HG03571 (cell line): ENCODE data around the gene OSBP2.

ENCODE experiments used
- ATAC-seq: cut with Tn5 transposase; IDR thresholded peaks from one replicate; pipeline ENCODE4 v1.9.1; 2021; ENCODE audit not compliant: unreplicated experiment

OSBP2 gene

DNA sequence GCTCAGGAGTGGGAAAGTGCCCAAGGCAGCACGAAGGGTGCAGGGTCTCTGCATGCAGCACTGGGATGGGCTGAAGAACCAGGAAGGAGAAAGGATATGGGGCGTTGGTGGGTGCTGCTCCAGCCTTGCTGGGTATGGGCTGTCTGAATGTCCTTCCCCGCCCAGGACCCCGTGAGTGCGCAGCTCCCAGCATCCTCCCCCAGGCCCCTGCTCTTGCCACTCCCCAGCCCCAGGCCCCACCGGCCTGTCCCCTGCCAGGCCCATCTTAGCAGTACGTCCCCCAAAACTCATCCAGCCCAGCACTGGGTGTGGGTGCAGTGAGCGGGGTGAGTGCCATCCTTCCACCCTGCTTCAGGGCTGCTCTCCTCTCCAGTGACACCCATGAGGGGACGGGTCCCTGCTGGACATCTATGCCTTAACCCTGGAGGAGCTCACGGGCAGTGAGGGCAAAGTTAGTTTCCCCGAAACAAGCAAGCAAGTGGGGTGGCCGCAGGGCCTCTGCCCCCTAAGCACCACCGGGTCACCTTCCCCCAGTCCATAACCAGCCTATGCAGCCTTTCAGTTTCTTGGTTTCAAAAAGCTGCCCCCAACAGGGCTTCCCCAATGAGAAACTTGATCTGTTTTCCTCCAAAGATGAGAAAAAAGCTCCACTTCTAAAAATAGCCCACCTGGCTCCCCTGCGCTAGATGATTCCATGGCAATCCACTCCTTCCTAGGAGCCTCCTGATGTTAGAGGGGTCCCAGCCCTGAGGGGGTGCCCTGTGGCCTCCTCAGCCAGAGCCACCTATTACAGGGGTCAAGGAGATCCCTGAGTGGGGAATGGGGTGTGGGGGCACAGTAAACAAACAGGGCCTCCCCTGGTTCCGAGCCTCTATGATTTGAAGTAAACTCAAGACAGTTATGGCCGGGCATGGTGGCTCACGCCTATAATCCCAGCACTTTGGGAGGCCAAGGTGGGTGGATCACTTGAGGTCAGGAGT lies 170.1 kb downstream of the OSBP2 start:
- no peak for ATAC-seq

DNA sequence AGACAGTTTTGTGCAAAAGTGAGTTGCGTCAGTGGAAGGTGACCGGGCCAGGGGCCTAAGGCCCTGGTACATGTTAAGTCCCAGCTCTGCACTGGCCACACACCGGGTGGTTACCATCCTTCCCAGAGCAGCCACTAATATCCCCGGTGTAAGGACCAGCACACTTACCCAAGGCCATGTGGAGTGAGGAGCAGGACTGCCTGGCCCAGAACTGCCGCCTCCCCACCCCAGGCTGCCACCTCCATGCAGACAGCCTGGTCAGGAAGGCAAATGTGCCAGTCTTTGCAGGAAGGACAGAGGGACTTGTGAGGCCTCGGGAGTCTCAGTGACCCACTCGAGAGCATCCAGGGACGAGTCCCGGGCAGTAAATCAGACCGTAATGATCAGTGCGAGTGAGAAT lies 171.0 kb downstream of the OSBP2 start:
- ATAC-seq, result no peak

DNA sequence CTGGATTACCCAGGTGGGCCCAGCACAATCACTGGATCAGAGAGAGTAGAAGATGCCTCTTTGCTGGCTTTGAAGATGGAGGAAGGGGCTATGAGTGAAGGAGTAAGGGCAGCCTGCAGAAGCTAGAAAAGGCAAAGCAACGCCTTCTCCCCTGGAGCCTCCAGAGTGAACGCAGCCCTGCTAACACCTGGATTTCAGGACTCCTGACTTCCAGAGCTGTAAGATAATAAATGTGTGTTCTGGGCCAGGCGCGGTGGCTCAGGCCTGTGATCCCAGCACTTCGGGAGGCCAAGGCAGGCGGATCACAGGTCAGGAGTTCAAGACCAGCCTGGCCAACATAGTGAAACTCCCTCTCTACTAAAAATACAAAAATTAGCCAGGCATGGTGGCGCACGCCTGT lies 171.5 kb downstream of the OSBP2 start:
- no peak for ATAC-seq

DNA sequence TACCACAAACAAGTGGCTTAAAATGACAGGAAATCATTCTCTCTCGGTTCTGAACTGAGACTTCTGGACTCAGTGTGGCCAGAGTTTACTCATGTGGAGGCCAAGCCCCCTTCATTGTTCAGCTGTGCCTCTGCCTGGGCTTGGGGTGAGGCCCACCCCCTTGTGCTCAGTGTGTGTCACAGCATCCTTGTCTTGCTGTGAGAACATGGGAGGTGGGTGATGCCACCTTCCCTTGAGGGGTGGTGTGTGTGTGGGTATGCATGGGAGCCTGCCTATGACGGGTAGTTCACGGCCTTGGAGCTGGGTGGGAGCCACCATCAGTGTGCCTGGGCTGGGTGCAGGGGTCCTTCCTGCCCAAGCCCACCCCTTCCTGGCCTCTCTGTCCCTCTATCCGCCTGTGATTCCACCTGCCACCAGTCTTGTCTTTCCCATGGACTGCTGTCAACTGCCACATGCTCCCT lies 172.2 kb downstream of the OSBP2 start:
- ATAC-seq, result no peak

DNA sequence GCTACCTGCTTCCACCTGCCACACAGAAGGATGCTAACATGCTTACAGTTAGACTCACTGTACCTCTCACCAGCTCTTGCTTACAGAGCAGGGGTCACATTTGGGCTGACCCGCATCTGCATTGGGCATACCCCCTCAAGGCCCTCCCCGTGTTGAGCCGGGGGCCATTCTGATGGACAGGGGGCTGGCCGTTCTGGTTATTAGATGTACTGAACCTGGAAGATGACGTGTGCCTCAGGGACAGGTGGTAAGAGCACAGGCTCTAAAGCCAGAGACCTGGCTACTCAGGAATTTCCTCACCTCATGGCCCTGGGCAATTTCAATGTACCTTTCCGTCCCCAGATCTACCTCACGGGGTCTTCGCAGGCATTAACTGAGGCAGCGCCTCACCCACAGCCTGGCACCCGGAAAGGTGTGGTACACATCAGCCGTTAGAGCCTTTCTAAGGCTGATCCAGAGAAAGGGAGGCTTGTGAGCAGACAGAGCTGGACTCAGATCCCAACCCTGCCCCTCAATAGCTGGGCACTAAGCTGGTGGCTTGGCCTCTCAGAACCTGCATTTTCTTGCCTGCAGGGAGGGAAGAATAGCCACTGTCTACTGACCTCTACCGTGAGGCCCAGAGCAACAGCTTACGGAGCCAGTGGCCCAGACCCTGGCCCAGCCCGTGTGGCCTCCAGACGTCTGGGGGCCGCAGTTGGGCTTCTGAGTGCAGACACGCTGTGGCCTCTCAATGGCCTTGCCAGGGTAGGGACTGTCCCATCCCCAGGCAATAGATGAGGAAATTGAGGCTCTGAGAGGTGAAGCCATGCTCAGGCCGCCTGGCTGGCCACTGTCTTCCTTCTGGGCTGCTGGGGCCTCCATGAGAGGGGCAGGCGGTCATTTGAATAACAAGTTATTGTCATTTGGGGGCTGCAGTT lies 173.3 kb downstream of the OSBP2 start:
- no peak for ATAC-seq

DNA sequence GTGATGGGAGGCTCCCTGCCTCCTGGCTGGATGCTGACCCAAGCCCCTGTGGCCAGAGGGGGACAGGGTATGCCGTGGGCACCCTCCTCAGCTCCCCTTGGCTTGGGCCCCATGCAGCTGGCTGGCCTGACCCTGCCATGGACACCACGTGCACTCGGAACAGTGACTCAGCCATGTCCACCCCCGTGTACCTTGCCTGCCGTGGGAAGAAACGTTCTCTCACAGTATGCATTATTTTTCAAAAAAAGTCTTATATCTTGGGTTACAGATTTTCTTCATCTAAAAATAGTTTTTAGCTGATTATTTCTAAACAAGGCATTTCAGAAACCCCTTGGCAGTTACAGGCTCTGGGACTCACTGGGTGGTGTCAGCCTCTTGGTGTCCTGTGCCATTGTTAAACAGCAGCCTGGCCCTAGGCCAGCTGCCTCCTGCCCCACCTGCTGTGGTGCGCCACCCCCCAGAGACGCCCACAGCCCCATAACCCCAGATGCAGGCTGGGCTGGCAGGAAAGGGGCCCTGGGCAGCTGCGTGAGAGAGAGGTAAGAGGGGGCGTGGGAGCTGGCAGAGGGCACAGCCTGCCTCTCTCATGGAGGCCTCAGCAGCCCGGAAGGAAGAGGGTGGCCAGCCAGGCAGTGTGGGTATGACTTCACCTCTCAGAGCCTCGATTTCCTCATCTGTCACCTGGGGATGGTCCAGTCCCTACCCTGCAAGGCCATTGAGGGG lies 174.2 kb downstream of the OSBP2 start:
- no peak for ATAC-seq

DNA sequence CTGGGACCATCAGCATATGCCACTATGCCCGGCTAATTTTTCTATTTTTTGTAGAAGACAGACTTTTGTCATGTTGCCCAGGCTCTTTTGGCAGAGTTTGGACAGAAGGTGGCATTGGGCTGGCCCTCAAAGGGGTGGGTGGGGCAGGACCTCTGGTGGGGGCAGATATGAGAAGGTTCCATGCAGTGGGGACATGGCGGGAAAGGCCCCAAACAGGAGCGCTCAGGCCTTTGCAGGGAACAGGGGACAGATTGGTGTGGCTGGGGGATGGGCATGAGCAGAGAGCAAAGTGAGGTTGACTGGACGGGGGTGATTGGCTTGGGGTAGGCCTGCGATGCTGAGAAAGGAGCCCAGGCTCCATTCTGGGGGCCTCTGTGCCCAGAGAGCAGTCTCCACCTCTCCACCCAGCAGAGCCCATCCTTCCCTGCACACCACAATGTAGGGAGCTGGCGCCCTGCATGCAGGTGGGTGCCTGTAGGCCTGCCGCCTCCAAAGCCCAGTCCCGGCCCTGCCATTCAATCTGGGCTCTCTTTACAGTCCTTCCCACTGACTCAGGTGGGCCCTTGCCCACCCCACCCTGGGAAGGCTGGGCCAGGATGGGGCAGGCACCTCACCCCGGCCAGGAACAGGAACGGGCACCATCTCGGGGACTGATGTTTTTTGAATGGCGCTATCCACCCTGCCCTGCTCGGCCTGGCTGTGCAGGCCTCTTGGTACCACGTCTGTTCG lies 175.2 kb downstream of the OSBP2 start:
- ATAC-seq, result no peak

DNA sequence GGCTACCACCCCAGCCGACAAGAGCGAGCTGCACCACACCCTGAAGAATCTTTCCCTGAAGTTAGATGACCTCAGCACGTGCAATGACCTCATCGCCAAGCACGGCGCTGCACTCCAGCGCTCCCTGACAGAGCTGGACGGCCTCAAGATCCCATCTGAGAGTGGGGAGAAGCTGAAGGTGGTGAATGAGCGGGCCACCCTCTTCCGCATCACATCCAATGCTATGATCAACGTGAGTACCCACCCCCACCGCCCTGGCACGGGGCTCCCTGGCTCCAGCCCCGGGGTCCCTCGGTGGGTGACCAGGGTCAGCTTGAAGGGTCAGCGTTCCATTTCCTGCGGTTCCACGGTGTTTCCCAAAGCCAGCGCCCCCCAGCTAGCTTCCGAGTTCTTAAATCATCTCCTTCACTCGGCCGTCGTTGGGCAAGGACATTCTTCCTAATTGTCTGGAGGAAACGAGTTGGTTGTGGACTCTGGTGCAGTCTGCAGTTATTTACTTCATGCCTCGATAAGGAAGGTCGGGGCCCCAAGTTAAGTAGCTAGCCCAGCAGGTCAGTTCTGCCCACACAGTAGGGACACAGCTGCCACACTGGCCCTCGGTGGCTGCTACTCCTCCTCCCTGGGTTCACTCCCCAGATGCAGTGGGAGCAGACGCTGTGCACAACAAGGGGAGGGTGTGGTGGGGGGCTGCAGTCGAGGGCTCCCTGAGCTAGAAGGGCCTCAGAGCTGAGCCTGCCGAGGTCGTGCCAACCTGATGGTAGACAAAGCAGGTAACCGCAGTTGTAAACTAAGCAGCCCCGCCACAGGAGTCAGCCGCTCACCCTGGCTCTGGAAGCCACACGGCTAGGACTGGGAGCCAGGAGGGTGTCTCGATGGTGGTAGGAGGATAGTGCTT lies 176.0 kb downstream of the OSBP2 start:
- ATAC-seq, result no peak

DNA sequence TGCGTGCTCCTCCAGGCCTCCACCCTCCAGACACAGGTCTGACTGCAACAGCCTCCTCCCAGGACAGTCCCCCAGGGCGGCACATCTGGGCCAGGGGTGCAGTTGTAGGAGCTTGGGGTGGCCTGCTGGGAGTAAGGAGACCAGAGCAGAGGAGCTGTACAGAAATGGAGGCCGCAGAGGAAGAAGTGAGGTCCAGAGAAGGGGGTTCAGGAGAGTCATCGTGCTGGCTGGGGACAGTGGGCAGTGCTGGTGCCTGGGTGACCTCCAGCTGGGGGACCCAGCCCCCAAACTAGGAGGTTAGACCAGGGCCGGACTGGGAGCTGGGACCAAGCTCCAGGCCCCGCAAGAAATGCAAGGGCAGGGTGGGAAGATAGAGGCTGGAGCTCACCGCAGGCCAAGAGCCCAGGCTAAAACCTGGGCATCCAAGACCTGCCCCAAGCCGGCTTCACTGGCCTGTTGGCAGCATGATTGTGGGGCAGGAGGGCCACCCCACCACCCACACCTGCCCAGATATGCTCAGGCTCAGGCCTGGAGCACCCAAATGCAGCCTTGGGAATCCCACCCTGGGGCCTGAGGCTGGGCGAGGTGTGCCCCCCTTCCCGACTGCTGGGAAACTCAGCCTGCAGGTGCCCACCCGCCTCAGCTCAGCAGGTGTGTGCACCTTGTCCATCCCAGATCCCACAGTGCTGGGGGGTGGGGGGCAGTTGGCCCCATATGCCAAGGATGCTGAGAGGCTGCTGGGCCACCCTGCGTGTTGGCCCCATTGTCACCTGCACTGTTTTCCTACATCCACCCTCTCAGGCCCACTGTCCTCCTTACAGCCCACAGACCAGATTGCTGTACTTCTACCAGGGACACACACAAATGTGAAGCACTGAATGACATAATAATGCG lies 177.0 kb downstream of the OSBP2 start:
- ATAC-seq, result no peak

DNA sequence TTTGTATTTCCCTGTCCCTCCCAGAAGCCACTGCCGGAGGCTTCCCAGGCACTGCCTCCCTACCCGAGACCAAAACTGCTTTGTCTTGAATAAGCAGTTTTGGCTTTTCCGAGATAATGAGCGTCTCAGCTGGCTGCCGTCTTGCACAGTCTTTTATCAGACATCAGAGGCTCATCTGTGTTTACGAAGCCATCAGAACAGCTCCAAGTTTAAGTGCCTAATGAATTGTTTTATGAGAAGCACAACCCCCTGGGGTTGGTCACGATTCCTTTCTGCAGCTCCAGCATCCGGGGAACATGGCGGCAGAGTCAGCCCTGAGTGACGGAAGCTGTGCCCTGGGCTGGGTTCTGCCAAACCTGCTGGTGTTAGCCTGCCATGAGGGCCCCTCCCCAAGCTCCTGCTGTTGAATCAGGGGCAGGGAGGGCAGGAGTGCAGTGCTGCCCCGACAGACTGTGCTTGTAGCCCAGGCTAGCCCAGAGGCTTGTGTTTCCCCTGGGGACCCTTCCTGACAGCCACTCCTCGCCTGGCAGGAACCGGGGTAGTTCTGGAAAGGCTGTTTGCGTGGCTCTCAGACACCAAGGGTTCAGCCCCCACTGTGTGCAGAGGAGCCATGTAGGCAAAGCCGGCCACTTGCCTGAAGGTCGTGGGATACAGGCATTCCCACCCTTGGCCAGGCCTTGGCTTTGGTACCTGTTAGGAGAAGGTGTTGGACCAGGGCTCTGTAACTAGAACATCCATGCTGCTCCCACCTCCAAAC lies 177.8 kb downstream of the OSBP2 start:
- no peak for ATAC-seq

DNA sequence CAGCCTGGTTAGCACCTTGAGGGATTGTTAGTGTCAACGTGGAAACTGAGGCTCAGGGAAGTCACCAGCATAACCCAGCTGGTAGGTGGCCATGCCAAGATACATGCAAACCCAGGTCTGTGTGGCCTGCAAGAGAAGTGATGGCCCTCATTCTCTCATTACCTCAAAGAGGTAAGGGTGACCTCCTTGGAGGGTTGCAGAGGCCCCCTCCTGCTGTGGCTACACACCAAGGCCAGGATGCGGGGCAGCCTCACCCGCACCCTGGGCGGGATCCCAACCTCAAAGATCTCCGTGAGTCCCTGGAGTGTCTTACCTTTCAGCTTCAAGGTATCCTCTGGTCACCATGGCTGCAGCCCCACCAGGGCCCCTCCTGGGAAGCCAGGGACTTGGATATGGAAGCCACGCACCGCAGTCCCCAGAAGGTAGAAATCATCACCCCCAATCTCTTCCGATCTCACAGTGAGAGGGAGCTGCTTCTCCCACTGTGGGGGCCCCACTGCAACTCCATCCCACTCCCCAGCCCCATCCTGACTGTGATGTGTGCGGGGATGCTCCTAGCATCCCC lies 178.5 kb downstream of the OSBP2 start:
- no peak for ATAC-seq

DNA sequence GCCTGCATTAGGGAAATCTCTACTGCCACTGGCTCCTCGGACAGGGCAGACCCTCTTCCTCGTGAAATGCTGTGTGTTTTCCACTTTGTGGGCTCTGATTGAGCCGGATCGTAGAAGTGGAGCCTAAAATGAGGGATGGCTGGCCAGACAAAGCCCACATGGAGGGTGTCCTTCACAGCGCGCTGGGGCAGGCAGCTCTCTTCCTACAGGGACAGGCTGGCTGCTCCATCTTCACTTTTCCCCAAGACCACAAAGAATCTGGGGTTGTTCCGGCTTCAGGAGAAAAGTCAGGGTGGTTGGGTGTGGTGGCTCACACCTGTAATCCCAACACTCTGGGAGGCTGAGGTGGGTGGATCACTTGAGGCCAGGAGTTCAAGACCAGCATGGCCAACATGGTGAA lies 179.0 kb downstream of the OSBP2 start:
- no peak for ATAC-seq

DNA sequence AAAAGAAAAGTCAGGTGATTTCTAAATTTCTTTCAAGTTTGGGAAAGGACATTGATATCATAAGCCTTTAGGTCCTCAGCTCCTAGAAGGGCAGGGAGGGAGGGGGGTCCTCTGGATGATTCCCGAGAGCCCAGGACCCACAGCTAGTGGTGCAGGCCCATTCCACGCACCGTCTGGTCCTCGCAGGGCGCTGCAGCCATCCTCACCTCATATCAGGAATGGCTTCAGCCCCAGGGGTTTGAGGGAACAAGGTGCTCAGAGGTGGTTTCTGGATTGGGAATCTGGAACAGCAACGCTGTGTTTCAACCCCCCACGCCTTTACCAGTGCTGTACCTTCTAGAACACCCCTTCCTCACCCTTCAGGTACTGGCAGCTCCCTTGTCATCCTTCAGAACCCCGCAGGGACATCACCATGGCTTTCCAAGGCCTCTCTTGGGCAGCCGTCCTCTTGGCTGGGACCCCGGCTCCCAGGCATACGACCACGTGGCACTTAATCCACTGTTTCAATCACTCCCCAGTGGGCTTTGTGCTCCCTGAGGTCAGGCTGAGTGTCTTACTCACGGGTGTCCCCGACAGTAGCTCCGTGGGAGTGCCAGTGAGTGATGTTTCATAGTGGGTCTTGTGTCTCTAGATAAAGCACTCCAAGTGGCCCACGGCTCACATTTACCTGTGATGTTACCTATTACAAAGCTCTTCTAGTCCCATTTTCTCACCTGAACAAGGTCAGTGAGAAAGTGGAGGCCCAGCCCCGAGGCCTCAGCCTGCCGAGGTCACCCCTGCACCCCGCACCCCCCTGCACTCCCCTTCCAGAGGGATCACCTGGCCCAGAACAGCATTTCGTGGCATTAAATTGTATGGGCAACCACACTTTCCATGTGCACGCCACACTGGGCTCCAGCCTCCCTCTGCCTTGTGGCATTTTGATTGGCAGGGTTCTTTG lies 180.0 kb downstream of the OSBP2 start:
- ATAC-seq, result no peak

DNA sequence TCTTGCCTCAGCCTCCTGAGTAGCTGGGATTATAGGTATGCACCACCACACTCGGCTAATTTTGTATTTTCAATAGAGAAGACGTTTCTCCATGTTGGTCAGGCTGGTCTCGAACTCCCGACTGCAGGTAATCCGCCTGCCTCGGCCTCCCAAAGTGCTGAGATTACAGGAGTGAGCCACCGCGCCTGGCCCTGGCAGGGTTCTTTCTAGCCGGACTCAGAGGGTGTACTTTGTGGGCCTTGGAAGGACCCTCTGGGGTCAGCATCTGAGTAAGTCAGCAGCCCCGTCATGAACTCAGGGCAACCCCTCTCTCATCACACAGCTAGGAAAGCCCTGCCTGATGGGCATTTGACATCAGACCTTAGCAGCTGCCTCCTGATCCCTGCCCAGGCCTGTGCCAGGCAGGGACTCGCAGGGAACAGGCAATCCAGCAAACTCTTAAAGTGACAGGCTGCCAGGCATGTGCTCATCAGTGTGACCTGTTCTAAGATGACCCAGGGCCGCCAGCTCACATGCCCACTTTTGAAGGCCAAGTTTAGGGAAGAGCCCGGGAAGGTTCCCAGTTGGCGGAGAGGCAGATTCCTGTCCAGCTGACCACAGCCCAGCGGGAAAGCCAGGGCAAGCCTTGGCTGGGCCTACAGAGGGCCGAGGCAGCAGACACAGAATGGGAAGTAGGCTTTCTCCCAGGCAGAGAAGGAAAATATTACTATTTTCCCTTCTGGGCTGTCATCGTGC lies 181.0 kb downstream of the OSBP2 start:
- no peak for ATAC-seq

DNA sequence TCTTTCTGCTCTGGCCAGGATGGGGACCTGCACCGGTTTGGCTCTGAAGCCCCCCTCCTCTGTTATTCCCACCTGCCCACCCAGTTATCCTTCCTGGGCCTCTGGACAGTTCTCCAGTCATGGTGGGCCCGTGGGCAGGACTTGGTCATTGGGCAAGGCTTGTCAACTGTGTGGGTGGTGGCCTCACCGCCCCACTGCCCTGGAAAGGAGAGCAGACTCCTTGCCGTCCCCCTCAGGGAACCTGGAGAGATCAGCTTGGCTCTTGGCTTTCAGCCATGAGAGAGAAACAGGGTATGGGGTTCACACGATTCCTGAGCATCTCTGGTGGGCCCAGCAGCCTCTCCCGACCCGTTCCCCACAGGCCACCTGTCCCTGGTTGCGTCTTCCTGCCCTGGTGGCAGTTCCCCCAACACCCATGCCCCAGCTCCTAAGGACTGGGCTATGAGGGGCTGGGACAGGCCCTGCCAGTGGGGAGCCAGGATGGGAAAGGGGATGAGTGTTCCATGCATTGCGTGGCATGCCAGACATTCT lies 181.6 kb downstream of the OSBP2 start:
- no peak for ATAC-seq
